Activated CD8-positive, alpha-beta memory T cell treated with anti-CD3 and anti-CD28 coated beads for 4 hours (primary cell): Measurements from ENCODE around the gene CCNDBP1.
"Not testable (repeated sequence)": the region's sequence is repeated elsewhere in the genome, so short reads cannot be mapped to it uniquely, and the experiment has no call there.

Experiments
- DNase-seq, 2 donors: peaks; one replicate each; pipeline ENCODE4 v3.0.0-alpha.2; 2020; ENCODE audit warnings: low read depth in 2 of 2

CCNDBP1 gene

DNA sequence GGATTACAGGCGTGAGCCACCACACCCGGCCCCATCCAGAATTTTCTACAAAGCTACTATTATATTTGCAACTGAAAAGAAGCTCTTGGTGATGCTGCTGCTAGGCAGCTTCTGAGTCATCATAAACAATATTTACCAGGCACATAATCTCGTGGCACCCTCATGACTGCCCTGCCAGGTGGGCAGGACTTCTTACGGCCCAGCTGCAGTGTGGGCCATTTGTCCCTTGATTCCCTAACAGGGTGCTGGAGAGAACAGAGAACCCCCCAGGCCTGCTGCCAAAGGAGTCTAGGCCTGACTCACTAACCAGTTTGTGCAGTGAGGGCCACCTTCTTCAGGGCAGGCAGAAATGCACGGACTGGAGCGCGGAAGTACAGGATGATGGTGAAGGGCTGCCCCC lies 30.8 kb downstream of the CCNDBP1 start:
- DNase-seq, result no peak

DNA sequence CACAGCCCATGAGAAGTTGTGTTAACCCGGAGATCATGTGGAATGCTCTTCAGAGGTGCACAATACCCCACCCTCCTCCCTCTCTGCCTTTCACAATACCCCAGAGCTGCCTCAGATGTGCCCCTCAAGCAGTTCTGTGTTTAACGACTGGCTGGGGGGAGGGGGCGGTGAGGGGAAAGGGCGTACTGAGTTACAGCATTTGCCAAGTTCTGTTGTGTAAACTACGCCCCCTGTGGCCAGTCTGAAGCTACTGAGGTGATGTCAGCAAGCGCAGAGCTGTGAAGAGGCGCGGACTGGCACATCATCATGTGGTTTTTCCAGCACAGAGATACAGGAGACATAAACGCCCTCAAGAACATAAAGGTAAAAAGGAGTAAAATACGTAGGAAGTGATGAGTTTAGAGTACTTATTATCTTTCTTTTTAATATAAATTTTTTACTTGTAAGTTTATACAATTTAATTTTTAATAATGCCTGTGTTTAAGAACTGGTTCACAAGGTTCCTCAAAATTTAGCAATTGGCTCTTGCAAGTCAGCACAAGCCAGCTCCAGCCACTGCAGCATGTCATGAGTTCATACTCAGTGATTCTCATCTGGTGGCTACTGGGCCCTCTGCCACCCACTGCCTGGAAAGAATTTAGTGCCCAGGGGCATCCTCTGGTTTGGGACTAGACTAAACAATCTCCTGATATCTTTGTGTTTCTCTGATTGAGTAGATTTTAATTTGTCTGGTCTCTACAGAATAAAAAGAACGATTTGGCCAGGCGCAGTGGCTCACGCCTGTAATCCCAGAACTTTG lies 33.9 kb downstream of the CCNDBP1 start:
- no peak for DNase-seq

DNA sequence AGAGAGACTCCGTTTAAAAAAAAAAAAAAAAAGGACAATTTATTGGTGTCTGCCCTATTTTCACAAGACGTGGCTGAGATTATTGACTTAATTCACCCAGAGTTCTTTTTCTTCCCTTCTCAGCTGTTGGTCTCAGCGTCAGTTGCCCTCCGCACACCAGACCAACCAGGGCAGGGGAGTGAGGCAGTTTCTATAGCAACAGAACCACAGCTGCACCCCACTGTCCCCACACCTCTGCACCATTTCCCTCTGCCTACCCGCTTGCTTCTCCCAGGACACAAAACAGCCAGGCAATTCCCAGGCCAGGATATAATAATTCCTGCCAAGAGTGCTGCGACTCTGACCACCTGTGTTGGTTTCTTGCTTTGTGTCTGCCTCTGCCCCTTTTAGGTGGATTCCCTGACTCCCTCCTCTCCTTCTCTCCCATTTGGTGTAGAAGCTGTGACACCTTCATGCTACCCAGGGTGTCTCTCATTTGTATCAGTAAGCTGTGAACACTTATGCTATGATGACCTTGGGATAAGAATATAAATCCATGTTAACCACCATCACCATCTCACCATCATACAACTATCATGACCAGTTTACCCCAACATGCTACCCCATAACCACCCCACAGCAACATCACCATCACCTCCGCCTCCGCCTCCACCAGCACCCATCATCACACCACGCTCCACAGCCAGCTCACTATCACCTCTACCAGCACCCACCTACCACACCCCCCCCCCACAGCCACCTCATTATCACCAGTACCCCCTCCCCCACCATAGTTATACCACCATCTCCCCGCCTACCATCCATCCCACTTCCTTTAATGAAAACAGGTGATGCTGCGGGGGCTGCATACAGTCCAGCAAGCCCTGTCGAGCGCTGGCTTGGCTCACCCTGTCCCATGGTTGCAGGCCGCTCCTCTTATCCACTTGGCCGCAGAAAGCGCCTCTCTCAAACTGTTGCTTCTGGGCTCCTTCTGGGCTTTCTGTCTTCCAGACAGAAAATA lies 35.0 kb downstream of the CCNDBP1 start:
- DNase-seq, result no peak

DNA sequence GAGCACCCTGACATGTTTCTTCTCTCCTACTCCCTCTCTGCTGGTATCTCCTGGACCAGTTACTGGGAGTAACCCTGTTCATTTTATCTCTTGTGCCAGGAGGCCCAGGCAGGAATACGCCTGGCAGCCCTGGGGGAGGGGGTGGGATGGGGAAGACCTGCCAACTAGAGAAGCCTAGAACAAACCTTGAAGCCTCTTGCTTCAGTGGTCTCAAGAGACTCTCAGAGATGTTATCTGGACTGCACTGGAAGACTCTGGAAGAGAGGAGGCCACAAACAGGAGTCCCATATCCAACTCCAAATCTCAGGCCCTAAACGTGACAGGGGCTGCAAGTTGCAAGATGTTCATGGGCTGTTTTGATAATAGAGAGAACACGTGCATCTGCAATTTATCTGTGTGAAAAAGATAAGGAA lies 35.8 kb downstream of the CCNDBP1 start, which contains the start of gene EPB42:
Gene EPB42, minus strand, starts transcription at position 28 of the 413 bp plus-strand sequence. CDS start 193 bp downstream, outside the sequence.
- no peak for DNase-seq

DNA sequence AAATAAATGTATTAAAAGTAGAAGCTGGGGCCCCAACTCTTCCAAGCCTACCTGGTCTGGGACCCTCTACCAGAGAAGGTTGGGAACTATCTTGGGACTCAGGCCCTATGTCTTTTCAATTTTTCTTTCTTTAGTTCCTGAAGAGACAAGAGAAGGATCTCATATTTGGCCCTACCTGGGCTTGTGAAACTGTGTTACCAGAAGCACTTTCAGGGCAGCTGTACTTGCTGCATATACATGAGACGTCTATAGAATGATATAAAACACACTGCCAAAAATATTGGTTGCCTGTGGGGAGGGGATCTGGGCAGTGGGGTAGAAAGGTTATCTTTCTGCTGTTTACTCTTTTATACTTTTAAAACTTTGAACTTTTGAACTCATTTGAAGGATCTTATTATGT lies 36.2 kb downstream of the CCNDBP1 start:
- no peak for DNase-seq

DNA sequence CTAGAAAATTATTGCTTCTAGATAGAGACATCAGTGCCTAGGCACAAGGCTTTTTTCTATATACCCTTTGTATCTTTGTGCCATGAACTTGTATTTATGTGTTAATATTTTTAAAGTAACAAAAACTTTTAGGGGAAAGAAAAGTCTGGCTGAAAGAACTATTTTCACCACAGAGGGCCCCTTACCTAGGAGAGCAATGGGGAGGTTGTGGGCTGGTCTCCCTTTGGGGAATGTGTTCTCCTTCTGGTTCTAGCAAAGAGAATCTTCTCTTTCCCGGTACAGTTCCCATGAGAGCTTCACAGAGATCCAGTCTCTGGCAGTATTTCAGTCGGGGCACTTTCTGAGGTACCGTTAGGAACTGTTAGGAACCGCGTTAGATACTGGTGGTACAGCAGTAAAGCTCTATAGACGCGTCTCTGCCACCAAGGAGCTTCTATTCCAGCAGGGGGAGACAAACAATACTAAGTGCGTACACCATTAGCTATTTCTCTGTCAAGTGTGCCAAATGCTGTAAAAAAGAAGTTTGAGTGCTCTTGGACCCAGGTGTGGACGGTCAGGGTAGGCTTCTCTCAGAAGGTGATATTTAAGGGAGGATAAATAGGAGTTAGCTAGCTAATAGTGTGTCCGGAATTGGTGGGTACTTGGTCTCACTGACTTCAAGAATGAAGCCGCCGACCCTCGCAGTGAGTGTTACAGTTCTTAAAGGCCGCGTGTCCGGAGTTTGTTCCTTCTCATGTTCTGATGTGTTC lies 40.2 kb downstream of the CCNDBP1 start:
- no peak for DNase-seq

DNA sequence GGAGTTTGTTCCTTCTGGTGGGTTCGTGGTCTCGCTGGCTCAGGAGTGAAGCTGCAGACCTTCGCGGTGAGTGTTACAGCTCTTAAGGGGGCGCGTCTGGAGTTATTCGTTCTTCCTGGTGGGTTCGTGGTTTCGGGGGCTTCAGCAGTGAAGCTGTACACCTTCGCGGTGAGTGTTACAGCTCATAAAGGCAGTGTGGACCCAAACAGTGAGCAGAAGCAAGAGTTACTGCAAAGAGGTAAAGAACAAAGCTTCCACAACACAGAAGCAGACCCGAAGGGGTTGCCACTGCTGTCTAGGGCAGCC lies 40.7 kb downstream of the CCNDBP1 start:
- DNase-seq, result not testable (repeated sequence)

DNA sequence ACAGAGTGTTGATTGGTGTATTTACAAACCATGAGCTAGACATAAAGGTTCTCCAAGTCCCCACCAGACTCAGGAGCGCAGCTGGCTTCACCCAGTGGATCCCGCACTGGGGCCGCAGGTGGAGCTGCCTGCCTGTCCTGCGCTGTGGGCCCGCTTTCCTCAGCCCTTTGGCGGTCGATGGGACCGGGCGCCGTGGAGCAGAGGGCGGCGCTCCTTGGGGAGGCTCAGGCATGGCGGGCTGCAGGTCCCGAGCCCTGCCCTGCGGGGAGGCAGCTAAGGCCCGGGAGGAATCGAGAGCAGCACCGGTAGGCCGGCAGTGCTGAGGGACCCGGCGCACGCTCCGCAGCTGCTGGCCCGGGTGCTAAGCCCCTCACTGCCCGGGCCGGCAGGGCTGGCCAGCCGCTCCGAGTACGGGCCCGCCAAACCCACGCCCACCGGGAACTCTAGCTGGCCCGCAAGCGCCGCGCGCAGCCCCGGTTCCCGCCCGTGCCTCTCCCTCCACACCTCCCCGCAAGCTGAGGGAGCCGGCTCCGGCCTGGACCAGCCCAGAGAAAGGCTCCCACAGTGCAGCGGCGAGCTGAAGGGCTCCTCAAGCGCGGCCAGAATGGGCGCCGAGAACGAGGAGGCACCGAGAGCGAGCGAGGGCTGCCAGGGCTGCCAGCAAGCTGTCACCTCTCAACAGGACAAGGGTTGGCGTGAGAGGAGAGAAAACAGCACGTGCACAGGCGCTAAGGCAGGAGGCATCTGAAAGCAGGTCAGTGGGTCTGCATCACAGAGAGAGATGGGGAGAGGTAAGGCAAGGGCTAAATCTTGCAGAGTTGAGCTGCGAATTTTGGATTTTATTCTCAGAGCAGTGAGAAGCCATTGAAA lies 41.5 kb downstream of the CCNDBP1 start:
- DNase-seq, result no peak

DNA sequence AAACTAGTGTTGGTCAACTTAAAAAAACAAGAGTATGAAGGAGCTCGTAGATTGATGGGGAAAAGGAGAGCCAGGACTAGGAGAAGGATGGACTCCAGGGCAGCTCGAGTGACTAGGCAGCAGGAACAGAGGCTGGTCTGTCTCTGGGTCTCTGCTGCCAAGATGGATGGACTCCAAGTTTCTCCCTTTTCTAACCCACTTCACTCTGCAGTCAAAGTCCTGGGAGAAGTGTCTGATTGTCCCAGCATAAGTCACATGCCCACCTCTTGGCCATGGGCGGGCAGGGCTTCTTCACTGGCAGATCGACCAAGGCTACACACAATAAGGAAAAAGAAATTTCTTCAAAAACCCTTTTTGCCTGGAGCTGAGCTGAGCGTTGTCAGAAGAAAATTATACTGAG lies 44.8 kb downstream of the CCNDBP1 start:
- DNase-seq, result no peak

DNA sequence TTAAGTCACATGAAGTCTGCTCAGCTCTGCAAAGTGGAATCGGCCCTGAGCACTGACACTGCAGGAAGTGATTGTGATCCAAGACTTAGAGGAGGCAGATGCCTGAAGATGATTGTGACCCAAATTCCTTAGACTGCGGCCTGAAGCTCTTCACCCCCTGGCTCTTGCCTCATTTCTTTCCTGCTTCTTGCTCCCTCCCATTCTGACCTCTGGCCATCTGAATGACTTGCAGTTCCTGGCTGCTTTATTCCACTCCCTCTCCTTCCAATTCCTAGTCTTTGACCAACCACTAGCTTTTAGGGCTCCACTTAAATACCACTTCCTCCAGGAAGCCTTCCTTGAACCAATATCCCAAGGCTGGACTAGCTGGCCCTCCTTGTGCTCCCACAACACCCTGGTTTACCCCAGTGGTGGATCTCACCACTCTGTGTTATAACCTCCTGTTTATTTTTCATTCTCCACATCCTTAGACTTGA lies 45.5 kb downstream of the CCNDBP1 start:
- DNase-seq, result no peak

DNA sequence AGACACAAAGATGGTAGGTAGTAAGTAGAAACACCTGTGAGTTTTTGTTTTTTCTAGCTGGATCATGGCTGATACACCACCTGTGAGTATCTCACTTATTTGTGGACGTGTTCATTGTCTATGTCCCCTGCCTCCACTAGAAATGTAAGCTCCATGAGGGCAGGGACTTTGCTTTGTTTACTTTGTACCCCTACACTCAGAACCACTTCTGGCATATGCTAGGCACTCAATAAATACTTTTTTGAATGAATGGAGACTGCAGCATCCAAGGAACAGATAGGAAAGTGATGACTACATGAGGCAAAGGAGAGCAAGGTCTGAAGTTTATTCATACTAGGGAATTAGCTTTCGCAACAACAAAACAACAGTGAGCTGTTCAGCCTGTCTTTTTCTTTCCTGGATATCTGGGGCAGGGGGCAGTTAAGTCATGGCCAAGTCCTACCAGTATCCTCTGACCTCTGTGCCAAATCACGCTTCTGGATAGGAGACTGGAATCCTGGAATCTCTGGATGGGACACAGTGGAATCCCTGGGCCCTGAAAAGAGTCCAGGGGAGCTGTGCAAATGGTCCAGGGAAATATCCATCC lies 47.2 kb downstream of the CCNDBP1 start:
- DNase-seq, result no peak

DNA sequence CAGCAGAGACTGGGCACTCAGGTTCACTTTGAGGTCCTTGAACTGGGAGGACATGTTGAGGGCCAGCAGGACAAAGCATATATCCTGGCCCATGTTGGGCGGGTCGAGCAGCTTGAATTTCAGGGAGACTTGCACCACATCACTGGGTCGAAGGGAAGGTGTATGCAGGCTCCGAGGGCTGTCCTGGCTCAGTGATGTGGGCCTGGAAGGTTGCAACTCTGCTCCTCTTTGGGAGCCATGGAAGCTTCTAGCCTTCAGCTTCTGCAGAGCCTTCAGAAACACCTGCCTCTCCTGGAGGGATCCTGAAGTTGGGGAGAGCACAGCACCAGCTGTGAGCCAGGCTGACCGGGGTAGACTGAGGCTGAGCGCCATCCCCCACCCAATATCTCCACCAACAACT lies 50.3 kb downstream of the CCNDBP1 start:
- no peak for DNase-seq

DNA sequence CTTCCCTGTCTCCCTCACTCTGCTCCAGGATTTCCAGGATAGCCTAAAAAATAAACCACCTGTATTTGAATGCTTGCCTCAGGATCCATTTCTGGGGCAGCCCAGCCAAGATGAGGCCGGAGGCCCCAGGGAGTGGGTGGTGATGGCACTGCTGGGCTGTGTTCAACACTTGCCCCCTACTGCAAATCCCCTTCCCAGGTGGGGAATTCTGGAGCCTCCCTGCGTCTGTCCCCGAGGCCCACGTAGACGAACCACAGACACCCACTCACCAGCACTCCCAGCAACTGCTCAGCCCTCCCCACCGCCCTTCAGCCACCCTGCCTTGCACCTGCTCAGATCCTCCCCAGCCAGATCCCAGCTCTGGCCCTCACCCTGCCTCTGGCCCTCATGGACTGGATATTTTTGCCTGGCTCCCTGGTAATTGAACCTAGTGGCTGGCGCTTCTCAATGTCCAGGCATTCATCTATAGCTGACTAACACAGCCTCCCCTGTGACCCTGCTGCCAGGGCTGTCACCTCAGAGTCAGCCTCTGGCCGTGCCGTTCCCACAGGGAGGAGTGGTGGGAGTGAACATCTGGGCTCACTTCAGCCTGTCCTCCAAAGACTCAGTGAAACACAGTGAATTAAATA lies 52.8 kb downstream of the CCNDBP1 start:
- no peak for DNase-seq

DNA sequence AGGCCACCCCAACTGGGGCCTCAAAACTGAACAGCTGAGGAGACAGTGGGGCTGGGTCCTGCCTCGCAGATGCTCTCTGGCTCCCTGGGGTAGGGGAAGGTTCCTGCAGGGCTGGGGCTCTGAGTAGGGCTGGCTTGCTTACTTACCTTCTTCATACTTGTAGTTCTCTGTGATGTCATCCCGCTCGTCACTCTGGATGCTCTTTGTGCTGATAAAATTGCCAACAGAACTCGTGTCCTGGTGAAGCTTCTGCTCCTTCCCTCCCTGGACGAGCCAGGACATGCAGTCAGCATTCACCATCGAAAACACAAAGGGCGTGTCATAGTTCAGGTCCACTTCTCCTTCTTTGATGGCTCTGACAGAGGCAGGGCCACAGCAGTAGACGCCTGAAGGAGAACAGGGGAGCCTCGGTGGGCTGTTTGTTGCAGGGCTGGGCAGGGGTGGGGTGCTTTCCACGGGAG lies 53.5 kb downstream of the CCNDBP1 start:
- DNase-seq, result no peak

DNA sequence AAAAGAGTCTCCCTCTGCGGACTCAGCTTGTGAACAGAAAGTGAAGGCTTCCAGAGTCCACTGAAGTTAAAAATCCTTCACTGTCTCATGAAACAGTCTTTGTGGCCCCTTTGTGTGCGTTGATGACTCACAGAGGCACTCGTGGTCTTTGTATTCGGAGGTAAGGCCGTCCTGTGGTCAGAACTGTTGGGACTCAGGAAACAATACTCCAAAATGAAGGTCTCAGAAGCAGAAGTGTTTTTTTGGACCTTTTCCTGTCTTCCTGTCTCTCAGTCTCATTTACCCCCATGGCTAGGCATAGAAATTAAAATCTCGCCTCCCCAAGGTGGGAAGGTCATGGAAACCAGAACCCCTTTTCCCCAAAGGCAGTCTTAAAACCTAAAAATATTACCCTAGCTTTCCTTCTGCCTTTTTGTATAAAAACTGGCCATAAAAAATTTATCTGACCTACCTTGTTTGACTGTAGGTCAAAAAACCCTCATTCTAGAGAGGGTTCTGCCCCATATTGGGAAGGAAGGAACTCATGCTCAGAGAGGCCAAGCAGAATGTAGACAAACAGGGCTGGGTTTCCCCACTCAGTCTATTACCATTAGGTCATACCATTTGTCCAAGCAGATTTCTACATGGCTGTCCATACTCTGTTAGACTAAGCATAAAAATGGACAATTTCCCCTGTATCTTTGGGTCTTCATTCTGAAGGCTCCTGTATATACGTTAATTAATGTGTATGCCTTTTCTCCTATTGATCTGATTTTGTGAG lies 54.7 kb downstream of the CCNDBP1 start:
- no peak for DNase-seq

DNA sequence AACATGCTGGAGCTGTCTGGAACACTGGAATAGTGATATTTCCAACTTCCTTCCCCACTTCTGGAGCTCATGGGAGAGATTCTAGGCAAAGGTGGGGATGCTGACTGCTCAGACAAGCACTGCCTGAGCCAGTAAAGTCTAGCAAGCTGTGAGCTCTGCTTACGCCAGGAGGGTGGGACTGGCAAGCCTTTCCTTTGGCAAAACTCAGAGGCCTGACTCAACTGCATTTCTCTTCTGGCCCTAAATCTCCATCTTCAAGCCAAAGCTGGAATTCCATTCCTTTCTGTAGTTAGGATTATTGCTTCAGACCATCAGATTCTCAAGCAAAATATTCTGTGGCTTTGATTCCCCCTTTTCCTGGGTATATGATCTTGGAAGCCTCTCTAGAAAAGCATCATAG lies 55.9 kb downstream of the CCNDBP1 start:
- no peak for DNase-seq

DNA sequence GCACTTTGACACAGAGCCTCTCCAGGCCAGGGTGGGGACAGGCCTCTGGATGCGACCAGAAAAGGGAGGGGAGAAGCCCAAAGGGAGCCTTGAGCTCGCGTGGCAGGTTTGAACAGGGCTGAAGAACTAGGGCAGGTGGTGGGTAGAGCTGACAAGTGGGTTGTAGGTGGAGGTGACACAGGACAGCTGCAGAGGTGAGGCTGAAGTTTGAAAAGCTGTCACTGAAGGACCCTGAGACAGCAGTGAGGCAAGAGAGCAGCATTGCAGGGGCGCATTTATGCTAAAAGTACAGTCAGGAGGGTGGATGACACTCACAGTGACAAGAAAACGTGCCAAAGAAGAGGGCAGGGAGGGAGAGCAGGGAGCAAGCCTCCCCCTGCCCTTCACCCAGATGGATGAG lies 57.4 kb downstream of the CCNDBP1 start:
- DNase-seq, result no peak

DNA sequence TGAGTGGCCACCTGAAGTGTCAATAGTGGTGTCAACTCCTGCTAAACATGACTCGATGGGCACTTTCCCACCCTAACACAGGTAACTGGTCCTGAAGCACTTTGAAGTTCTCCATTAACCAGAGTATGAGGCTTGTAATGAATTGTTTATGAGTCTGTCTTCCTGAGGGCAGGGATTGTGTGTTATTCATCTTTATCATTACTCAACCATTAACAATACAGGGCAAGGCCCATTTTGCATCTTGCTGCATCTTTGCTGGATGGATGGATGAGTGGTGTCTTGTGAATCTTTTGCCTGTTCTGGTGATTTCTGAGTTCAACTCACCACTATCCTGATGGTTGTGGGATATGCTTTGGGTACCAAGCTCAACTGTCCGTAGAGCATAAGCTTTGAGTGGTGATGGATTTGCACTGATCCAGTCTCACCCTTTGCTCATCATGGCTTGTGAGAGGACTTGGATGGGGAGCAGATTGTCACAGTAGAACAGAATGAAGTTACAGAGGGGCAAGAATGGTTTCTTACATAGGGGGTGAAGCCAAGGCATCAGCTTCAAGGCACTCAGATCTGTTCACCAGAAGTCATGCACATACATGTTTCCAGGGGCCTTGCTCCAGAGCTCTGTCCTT lies 57.9 kb downstream of the CCNDBP1 start:
- no peak for DNase-seq

DNA sequence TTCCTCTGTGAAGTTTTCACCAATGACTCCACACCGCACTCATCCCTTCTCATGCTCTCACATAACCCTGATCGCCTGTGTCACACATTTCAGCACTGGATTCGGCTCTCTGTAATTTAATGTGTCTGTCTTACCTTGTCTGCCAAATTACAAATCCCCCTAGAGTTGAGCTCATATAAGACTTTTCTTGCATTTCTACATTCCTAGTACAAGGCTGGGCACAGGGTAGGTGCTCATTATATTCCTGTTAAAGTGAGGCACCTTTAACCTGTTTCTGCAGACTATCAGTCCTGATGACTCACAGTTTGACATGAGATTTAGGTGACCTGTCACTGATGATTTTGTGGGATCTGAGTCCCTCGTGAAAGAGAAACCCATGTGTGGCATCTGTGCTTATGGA lies 58.9 kb downstream of the CCNDBP1 start:
- no peak for DNase-seq
